ENCODE data around the gene USP8. TPM values are rescaled to one million over a fixed set of nuclear protein-coding genes. Genes with fewer than 3 reads are reported as not detected.

USP8 gene
- total RNA-seq, 1 experiment from 2014 or later, result 48.5 TPM

GRCh38 chr15:50506121-50506520 is 81.9 kb downstream of the USP8 start:
- BruUV-seq (replicated peaks), result no TSS peak
- CTCF ChIA-PET, result no interaction called here
- intact Hi-C loops (cut with micrococcal nuclease; ENCODE audit: unreplicated experiment), result no loop called here
- Histone ChIP-seq H3K4me1 (ENCODE audit: insufficient read depth, low read length, poor library complexity, severe bottlenecking) (no peaks in the 10 kb centered on the region), H3K27ac (ENCODE audit: low read depth, low read length, poor library complexity, severe bottlenecking) (no peak overlapping the region), H3K4me3 (ENCODE audit: low read depth, low read length, poor library complexity, severe bottlenecking) (no peak overlapping the region), H3K36me3 (ENCODE audit: insufficient read depth, low read length, poor library complexity, severe bottlenecking) (peaks cover 4% of the 10 kb centered on the region), H3K9me3 (ENCODE audit: low read depth, low read length, poor library complexity, severe bottlenecking) (no peaks in the 10 kb centered on the region), H3K27me3 (replicated peaks; ENCODE audit: insufficient read depth, low read depth, low read length, poor library complexity) (no peaks in the 10 kb centered on the region)
- POLR2A ChIA-PET (ENCODE audit: low non-redundant PET), result interaction anchor here (0.6 kb wide), 1 partner anchor 8 kb away, joined by 27 read pairs; no protein-coding TSS in a partner anchor
- TF ChIP-seq CTCF (conservative IDR thresholded peaks at IDR 0.05; ENCODE audit: low read depth, low read length), result no peak
- no peak for TF ChIP-seq EZH2 (IDR thresholded peaks at IDR 0.05; ENCODE audit: borderline replicate concordance, low read depth, low read length, poor library complexity, severe bottlenecking)
- no peak for DNase-seq (ENCODE audit: low spot score)

- no peaks in the 10 kb centered on the region for H3K9me3 ChIP-seq (ENCODE audit: low read depth, low read length, poor library complexity, severe bottlenecking)
- TF ChIP-seq EZH2 (IDR thresholded peaks at IDR 0.05; ENCODE audit: borderline replicate concordance, low read depth, low read length, poor library complexity, severe bottlenecking) (no peak), CTCF (conservative IDR thresholded peaks at IDR 0.05; ENCODE audit: low read depth, low read length) (no peak)
- H3K27me3 ChIP-seq (replicated peaks; ENCODE audit: insufficient read depth, low read depth, low read length, poor library complexity), result no peaks in the 10 kb centered on the region
- ChIA-PET POLR2A (ENCODE audit: low non-redundant PET) (no interaction called here), CTCF (no interaction called here)
- intact Hi-C loops (cut with micrococcal nuclease; ENCODE audit: unreplicated experiment), result no loop called here
- H3K4me1 ChIP-seq (ENCODE audit: insufficient read depth, low read length, poor library complexity, severe bottlenecking), result no peaks in the 10 kb centered on the region
- H3K27ac ChIP-seq (ENCODE audit: low read depth, low read length, poor library complexity, severe bottlenecking), result no peak overlapping the region
- no TSS peak for BruUV-seq (replicated peaks)
- H3K36me3 ChIP-seq (ENCODE audit: insufficient read depth, low read length, poor library complexity, severe bottlenecking), result no peaks in the 10 kb centered on the region
- H3K4me3 ChIP-seq (ENCODE audit: low read depth, low read length, poor library complexity, severe bottlenecking), result no peak overlapping the region
- no peak for DNase-seq (ENCODE audit: low spot score)
Observed at GRCh38 chr15:50513001-50513400, 88.8 kb downstream of the USP8 start.

DNA sequence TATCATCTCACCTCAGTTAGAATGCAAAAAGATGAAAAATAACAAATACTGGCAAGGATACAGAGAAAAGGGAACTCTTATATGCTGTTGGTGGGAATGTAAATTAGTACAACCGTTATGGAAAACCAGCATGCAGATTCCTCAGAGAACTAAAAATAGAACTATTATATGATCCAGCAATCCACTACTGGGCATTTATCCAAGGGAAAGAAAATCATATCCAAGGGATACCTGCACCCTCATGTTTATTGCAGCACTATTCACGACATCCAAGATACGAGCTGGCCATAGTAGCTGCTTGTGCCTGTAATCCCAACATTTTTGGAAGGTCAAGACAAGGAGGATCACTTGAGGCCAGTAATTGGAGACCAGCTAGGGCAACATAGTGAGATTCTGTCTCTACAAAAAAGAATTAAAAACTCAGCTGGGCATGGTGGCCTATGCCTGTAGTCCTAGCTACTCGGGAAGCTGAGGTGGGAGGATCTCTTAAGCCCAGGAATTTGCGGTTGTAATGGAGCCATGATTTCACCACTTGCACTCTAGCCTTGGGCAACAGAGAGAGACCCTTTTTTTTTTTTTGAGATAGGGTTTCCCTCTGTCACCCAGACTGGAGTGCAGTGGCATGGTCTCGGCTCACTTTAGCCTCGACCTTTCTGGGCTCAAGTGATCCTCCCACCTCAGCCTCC is 95.7 kb downstream of the USP8 start:
- BruUV-seq (replicated peaks), result no TSS peak
- Histone ChIP-seq H3K9me3 (ENCODE audit: low read depth, low read length, poor library complexity, severe bottlenecking) (no peaks in the 10 kb centered on the region), H3K4me1 (ENCODE audit: insufficient read depth, low read length, poor library complexity, severe bottlenecking) (no peaks in the 10 kb centered on the region), H3K4me3 (ENCODE audit: low read depth, low read length, poor library complexity, severe bottlenecking) (no peak overlapping the region), H3K27ac (ENCODE audit: low read depth, low read length, poor library complexity, severe bottlenecking) (no peak overlapping the region), H3K36me3 (ENCODE audit: insufficient read depth, low read length, poor library complexity, severe bottlenecking) (no peaks in the 10 kb centered on the region), H3K27me3 (replicated peaks; ENCODE audit: insufficient read depth, low read depth, low read length, poor library complexity) (no peaks in the 10 kb centered on the region)
- CTCF ChIA-PET, result interaction anchor here (0.5 kb wide), 1 partner anchor 375 kb away, joined by 4 read pairs; no protein-coding TSS in a partner anchor
- TF ChIP-seq EZH2 (IDR thresholded peaks at IDR 0.05; ENCODE audit: borderline replicate concordance, low read depth, low read length, poor library complexity, severe bottlenecking), result no peak
- TF ChIP-seq CTCF (conservative IDR thresholded peaks at IDR 0.05; ENCODE audit: low read depth, low read length), result no peak
- POLR2A ChIA-PET (ENCODE audit: low non-redundant PET), result no interaction called here
- no peak for DNase-seq (ENCODE audit: low spot score)
- intact Hi-C loops (cut with micrococcal nuclease; ENCODE audit: unreplicated experiment), result no loop called here

Data from A673 (cell line).